Smooth muscle cell (in vitro differentiated cells): Measurements from ENCODE around the gene HCFC1. TPM values are rescaled to one million over a fixed set of nuclear protein-coding genes. Genes with fewer than 3 reads are reported as not detected.

Experiments used
- DNase-seq: peaks from one replicate; lab custom pipeline; 2025; ENCODE audit not compliant: unreplicated experiment; lab: John Stamatoyannopoulos, UW
- H2AFZ ChIP-seq: fragments of 200-600 bp; sonication (generic); 2 replicates; pipeline ENCODE4 v1.6.0; 2016; ENCODE audit warnings: antibody characterized with exemption, low read depth, mild to moderate bottlenecking
- H3F3A ChIP-seq: fragments of 200-600 bp; sonication (generic); 2 replicates; pipeline ENCODE4 v1.6.0; 2017; ENCODE audit warnings: antibody characterized with exemption, low read depth
- H3K27ac ChIP-seq: fragments of 200-600 bp; sonication (generic); 2 replicates; pipeline ENCODE4 v1.5.1; 2016; ENCODE audit warnings: low read depth, mild to moderate bottlenecking
- H3K27me3 ChIP-seq: fragments of 200-600 bp; sonication (generic); 2 replicates; pipeline ENCODE4 v1.6.1; 2016; ENCODE audit warnings: low read depth, mild to moderate bottlenecking
- H3K36me3 ChIP-seq: fragments of 200-600 bp; sonication (generic); 2 replicates; pipeline ENCODE4 v1.5.1; 2016; ENCODE audit warnings: low read depth
- H3K4me1 ChIP-seq: fragments of 200-600 bp; sonication (generic); 2 replicates; pipeline ENCODE4 v1.5.1; 2016; ENCODE audit warnings: low read depth
- H3K4me2 ChIP-seq: fragments of 200-600 bp; sonication (generic); 2 replicates; pipeline ENCODE4 v1.6.0; 2016; ENCODE audit warnings: mild to moderate bottlenecking
- H3K4me3 ChIP-seq: fragments of 200-600 bp; sonication (generic); 2 replicates; pipeline ENCODE4 v1.5.1; 2016; ENCODE audit warnings: mild to moderate bottlenecking
- H3K79me2 ChIP-seq: fragments of 200-600 bp; sonication (generic); 2 replicates; pipeline ENCODE4 v1.6.0; 2016; ENCODE audit warnings: low read depth, mild to moderate bottlenecking
- H3K9ac ChIP-seq: fragments of 200-600 bp; sonication (generic); 2 replicates; pipeline ENCODE4 v1.6.0; 2016; ENCODE audit warnings: low read depth
- H3K9me3 ChIP-seq: fragments of 200-600 bp; sonication (generic); replicated peaks from 2 replicates; pipeline ENCODE4 v1.5.1; 2016; ENCODE audit warnings: low read depth
- H4K20me1 ChIP-seq: fragments of 200-600 bp; sonication (generic); 2 replicates; pipeline ENCODE4 v1.6.0; 2016; ENCODE audit warnings: low read depth
- CTCF ChIP-seq: fragments of 200-600 bp; sonication (generic); IDR thresholded peaks from 2 replicates; pipeline ENCODE4 v1.5.1; 2017; ENCODE audit warnings: borderline replicate concordance, mild to moderate bottlenecking, antibody characterized with exemption; ENCODE audit not compliant: insufficient read depth, poor library complexity, severe bottlenecking
- WGBS: methylation state at CpG from one replicate; pipeline ENCODE4 v1.1.7; 2016; ENCODE audit warnings: low lambda C conversion rate; 5-methylcytosine and 5-hydroxymethylcytosine counted together
- polyA plus RNA-seq: library from polyadenylated mRNA; unstranded; fragments of >200 nt; fragmentation: Nextera tagmentation; extraction: Ambion mirVana; gene quantifications from 2 replicates; pipeline ENCODE4 v1.2.1, GENCODE V29; 2016
- total RNA-seq: library from RNA; depleted of rRNA; stranded (reverse); fragments of >200 nt; gene quantifications from 2 replicates; pipeline ENCODE4 v1.2.3, GENCODE V29; 2014

Gene HCFC1
- total and polyA plus RNA-seq, 2 experiments from 2014 or later: 22.8 to 23.3 TPM

GRCh38 chrX:153953892-153954557 lies 17.6 kb downstream of the HCFC1 start:
- Histone ChIP-seq H3K4me2 (no peak overlapping the region), H2AFZ (no peak overlapping the region), H3K4me3 (no peak overlapping the region), H3K27ac (no peak overlapping the region), H4K20me1 (peaks cover 5% of the 10 kb centered on the region), H3K4me1 (no peaks in the 10 kb centered on the region), H3K27me3 (no peaks in the 10 kb centered on the region), H3K79me2 (no peaks in the 10 kb centered on the region), H3F3A (no peaks in the 10 kb centered on the region), H3K9ac (no peak overlapping the region), H3K36me3 (no peaks in the 10 kb centered on the region), H3K9me3 (no peaks in the 10 kb centered on the region)
- WGBS: 91% methylated on average over 33 of the region's 33 CpGs
- DNase-seq: no peak
- TF ChIP-seq CTCF: peak; percentile 20

GRCh38 chrX:153953342-153953830 lies 18.2 kb downstream of the HCFC1 start:
- H3K27ac ChIP-seq: no peak overlapping the region
- DNase-seq: peak; percentile 25
- H3K4me2 ChIP-seq: no peak overlapping the region
- H3K27me3 ChIP-seq: no peaks in the 10 kb centered on the region
- no peaks in the 10 kb centered on the region for H3K36me3 ChIP-seq
- no peaks in the 10 kb centered on the region for H3F3A ChIP-seq
- no peak overlapping the region for H2AFZ ChIP-seq
- H3K9ac ChIP-seq: no peak overlapping the region
- TF ChIP-seq CTCF: peak; percentile 86
- no peaks in the 10 kb centered on the region for H3K9me3 ChIP-seq
- WGBS: 55% methylated on average over 33 of the region's 33 CpGs
- H3K79me2 ChIP-seq: no peaks in the 10 kb centered on the region
- no peaks in the 10 kb centered on the region for H3K4me1 ChIP-seq
- peaks cover 5% of the 10 kb centered on the region for H4K20me1 ChIP-seq
- no peak overlapping the region for H3K4me3 ChIP-seq

GRCh38 chrX:153952373-153953026 lies 19.1 kb downstream of the HCFC1 start:
- H3K9me3 ChIP-seq: no peaks in the 10 kb centered on the region
- H3F3A ChIP-seq: no peaks in the 10 kb centered on the region
- no peak overlapping the region for H3K4me3 ChIP-seq
- no peak overlapping the region for H3K9ac ChIP-seq
- peaks cover 5% of the 10 kb centered on the region for H4K20me1 ChIP-seq
- no peak overlapping the region for H3K27ac ChIP-seq
- H3K79me2 ChIP-seq: no peaks in the 10 kb centered on the region
- no peak for DNase-seq
- H3K27me3 ChIP-seq: no peaks in the 10 kb centered on the region
- no peaks in the 10 kb centered on the region for H3K4me1 ChIP-seq
- 91% methylated on average over 32 of the region's 32 CpGs for WGBS
- no peak overlapping the region for H3K4me2 ChIP-seq
- no peaks in the 10 kb centered on the region for H3K36me3 ChIP-seq
- H2AFZ ChIP-seq: no peak overlapping the region
- no peak for TF ChIP-seq CTCF
